HG03095 (cell line): ENCODE data around the gene SLC27A6.

Experiments
- ATAC-seq: cut with Tn5 transposase; IDR thresholded peaks from one replicate; pipeline ENCODE4 v1.9.1; 2021; ENCODE audit warnings: moderate library complexity; ENCODE audit not compliant: unreplicated experiment

SLC27A6 gene

DNA sequence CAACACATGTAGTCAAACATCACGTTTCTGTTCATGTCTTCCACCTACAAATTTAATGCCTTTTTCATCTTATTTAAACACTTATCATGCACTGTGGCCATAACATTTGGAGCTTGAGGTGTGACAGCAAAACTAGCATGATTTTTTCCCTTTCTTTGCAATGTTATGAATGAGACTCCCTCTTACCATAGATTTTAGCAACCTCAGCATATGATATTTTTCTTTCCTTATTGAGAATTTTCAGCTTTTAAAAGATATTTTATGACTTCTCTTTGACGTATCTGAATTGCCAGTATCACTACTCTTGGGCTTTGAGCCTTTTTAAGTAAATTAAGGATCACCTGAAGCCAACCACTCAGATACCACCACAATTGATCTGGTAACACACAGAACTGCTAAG, 96.6 kb downstream of the SLC27A6 start:
- ATAC-seq = no peak

DNA sequence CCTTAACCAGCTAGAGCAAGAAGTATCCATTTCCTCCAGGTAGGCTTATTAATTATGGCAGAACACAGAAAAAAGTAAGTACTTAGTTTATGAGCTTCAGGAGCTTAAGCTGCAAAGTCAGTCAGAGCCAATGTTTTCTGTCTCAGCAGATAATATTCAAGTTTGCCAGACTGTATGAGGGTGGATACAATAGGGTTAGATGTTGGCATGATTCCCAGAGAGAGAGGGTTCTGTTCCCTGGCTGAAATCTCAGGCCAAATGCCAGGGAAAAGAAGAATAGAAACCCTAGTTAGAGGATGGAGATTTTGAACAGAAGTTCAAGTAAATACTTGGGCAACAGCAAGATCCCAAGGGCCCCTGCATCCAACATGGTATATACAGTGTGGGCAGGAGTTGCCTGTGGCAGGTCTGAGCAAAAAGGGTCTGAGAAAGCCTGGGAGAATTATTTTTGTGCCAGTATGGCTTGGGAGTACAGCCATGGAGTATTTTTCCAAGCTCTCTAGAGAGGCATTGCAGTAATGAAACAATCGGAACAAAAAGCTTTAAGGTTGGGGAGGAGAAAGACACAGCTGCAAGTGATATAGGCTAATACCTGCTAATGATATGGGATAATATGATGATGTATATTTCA, 98.3 kb downstream of the SLC27A6 start:
- no peak for ATAC-seq

GRCh38 chr5:129065721-129066120, 100.4 kb downstream of the SLC27A6 start:
- no peak for ATAC-seq

DNA sequence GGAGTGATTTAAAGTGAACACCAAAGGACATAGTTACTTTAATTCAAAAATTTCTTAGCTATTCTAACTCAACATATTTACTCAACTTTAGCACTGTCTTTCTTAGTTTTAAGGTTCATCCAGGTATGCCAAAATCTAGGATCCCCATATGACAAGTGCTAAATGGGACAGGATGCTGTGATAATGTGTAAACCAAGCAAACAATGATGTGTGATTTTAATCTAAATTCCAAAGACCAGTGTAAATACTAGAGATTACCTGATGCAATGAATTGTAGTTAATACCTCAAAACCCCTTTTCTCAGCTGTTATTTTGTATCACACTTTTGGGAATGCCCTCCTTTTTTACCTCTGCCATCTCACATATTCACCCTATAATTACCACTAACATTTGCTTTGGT, 102.5 kb downstream of the SLC27A6 start:
- ATAC-seq = no peak

DNA sequence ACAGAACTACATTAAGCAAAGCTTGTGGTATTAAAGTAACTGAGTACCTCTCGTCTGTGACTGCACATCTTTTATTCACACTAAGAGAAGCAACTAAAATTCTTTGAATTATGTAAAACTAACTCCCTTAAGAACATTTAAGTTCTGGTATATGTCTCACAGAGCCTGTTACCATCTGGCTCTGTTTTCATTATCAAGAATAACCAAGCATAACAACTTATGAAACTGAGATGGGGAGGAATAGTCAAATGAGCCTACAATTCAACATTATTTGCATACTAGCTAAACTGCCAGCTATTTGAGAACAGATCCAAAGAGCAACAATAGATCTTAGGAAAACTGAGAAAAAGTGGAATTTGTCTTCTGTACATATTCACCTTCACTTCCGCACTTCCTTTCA, 104.0 kb downstream of the SLC27A6 start:
- no peak for ATAC-seq

DNA sequence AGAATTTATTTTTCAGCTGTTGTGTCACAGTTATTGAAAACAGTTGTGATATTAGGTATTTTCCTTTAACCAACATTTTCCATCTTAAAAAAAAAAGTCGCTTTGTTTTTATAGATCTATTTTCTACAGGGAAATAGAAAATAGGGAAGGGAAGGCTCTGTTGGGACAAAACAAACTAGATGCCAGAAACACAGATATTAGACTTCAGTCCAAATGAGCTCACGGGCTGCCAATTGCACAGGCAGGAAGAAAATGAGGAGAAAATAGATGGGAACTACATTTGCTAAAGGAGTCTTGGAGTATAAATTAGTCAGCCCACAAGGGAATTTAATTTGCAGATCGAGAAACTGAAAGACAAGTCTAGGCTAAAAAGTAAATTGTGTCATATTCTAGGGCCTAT, 107.8 kb downstream of the SLC27A6 start:
- no peak for ATAC-seq

GRCh38 chr5:129074903-129075302, 109.6 kb downstream of the SLC27A6 start:
- no peak for ATAC-seq

- ATAC-seq = no peak
Observed at GRCh38 chr5:129077433-129078075, 112.3 kb downstream of the SLC27A6 start.

- ATAC-seq = no peak
Observed at GRCh38 chr5:129078247-129078646, 113.0 kb downstream of the SLC27A6 start.

GRCh38 chr5:129078660-129079059, 113.4 kb downstream of the SLC27A6 start:
- no peak for ATAC-seq

- ATAC-seq = no peak
Observed at GRCh38 chr5:129079496-129079895, 114.2 kb downstream of the SLC27A6 start.

GRCh38 chr5:129080766-129081165, 115.5 kb downstream of the SLC27A6 start:
- no peak for ATAC-seq

GRCh38 chr5:129082225-129083136, 117.2 kb downstream of the SLC27A6 start:
- no peak for ATAC-seq
